Thoracic aorta (tissue), 2 donors: ENCODE data around the gene CMPK1. TPM values are rescaled to one million over a fixed set of nuclear protein-coding genes. Genes with fewer than 3 reads are reported as not detected.

ENCODE experiments used
- ATAC-seq: fragments of 150-250 bp; one replicate; pipeline ENCODE4 v1.8.0; 2017; ENCODE audit warnings: low read depth; ENCODE audit not compliant: insufficient number of reproducible peaks, low FRiP score
- DNase-seq: peaks from one replicate; pipeline ENCODE4 v3.0.0-alpha.2; 2020; ENCODE audit warnings: low spot score
- H3K27ac ChIP-seq, 2 donors: fragments of 200-600 bp; sonication (generic); 1 replicate in 1 of 2; 2 replicates in 1 of 2; pipeline ENCODE4 v1.5.1; 2016; ENCODE audit warnings: mild to moderate bottlenecking in 2 of 2, moderate library complexity in 2 of 2
- H3K27me3 ChIP-seq: fragments of 200-600 bp; sonication (generic); replicated peaks from 2 replicates; pipeline ENCODE4 v1.6.0; 2016; ENCODE audit warnings: mild to moderate bottlenecking; ENCODE audit not compliant: insufficient read depth
- H3K36me3 ChIP-seq: fragments of 200-600 bp; sonication (generic); one replicate; pipeline ENCODE4 v1.5.1; 2016
- H3K4me1 ChIP-seq, 2 donors: fragments of 200-600 bp; sonication (generic); 1 replicate in 1 of 2; 2 replicates in 1 of 2; pipeline versions ENCODE4 v1.5.1 to v1.6.0; 2016; ENCODE audit warnings: low read depth in 2 of 2, mild to moderate bottlenecking in 1 of 2; ENCODE audit not compliant: control insufficient read depth in 1 of 2
- H3K4me3 ChIP-seq: fragments of 200-600 bp; sonication (generic); 2 replicates; pipeline ENCODE4 v1.5.1; 2016; ENCODE audit warnings: mild to moderate bottlenecking
- H3K9me3 ChIP-seq: fragments of 200-600 bp; sonication (generic); 2 replicates; pipeline ENCODE4 v1.5.1; 2016
- total RNA-seq, 2 donors: library from RNA; depleted of rRNA; stranded (reverse); fragments of >200 nt; gene quantifications; one replicate each; pipeline versions ENCODE4 v1.1.0 to v1.2.3, GENCODE V29; 2016
- TF ChIP-seq, protein P1 (sequence below): fragments of 200-600 bp; sonication (generic); IDR thresholded peaks from one replicate; pipeline ENCODE4 v1.5.1; 2019; ENCODE audit warnings: antibody characterized with exemption

Gene CMPK1
- total RNA-seq, 2 donors from 2014 or later = 117 to 146 TPM

DNA sequence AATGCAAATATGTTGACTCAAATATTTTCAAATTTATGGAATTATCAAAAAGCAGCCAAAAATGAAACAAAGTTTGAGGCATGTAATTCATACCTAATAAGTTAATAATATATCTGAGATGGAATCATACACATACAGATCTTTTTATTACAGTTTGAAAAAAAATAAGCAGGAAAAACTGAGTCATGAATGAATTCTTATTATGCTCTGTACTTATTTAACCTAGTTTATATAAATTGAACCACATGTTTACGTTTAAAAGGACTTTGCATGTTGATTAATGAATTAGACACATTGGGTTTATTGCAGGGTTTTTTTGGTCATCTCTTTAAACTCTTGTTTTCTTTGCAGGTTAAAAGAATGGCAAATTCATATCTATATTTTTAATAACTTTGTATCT is 40.9 kb downstream of the CMPK1 start:
- TF ChIP-seq, protein P1, sequence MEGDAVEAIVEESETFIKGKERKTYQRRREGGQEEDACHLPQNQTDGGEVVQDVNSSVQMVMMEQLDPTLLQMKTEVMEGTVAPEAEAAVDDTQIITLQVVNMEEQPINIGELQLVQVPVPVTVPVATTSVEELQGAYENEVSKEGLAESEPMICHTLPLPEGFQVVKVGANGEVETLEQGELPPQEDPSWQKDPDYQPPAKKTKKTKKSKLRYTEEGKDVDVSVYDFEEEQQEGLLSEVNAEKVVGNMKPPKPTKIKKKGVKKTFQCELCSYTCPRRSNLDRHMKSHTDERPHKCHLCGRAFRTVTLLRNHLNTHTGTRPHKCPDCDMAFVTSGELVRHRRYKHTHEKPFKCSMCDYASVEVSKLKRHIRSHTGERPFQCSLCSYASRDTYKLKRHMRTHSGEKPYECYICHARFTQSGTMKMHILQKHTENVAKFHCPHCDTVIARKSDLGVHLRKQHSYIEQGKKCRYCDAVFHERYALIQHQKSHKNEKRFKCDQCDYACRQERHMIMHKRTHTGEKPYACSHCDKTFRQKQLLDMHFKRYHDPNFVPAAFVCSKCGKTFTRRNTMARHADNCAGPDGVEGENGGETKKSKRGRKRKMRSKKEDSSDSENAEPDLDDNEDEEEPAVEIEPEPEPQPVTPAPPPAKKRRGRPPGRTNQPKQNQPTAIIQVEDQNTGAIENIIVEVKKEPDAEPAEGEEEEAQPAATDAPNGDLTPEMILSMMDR = no peak
- H3K36me3 ChIP-seq = peaks cover 38% of the 10 kb centered on the region

DNA sequence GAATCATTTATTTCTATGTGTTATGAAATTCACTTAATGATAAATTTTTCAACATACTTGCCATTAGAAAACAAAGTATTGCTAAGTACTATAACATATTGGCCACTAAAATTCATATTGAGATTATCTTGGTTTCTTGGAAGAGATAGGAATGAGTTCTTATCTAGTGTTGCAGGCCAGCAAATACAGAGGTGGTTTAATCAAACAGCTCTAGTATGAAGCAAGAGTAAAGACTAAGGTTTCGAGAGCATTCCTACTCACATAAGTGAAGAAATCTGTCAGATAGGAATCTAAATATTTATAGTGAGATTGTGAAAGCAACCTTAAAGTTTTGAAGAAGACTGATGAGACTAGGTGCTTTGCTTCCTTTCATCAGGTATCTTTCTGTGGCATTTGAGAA is 44.6 kb downstream of the CMPK1 start:
- Histone ChIP-seq H3K27ac (no peak overlapping the region), H3K36me3 (peaks cover 21% of the 10 kb centered on the region), H3K9me3 (no peaks in the 10 kb centered on the region), H3K4me3 (no peak overlapping the region), H3K27me3 (no peaks in the 10 kb centered on the region), H3K4me1 (peaks cover 0 to 12% of the 10 kb centered on the region in 2 donors)
- ATAC-seq = no peak
- no peak for DNase-seq
- TF ChIP-seq, protein P1 = no peak

More for the DNA sequence above, 40.9 kb downstream of the CMPK1 start:
- DNase-seq (no peak), ATAC-seq (no peak)
- Histone ChIP-seq H3K4me1 (no peaks in the 10 kb centered on the region), H3K27me3 (no peaks in the 10 kb centered on the region), H3K27ac (no peak overlapping the region), H3K9me3 (no peaks in the 10 kb centered on the region), H3K4me3 (no peak overlapping the region)

DNA sequence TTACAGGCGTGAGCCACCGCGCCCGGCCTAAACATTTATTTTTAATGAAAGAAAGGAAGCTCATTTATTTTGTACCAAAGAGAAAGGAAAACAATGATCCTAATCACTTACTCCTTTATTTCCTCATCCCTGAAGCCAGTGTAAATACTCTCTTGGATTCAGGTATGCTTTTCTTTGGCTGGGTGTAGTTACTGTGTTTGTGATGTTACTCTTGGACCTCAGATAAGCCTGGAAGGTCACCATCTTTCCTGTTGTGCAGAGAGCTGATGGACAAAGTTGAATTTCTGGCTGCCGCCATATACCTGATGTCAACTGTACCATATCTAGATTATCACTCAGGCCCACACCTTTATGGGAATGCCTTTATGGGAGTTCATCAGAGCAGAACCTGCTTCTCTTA is 47.1 kb downstream of the CMPK1 start:
- no peaks in the 10 kb centered on the region for H3K9me3 ChIP-seq
- no peak for ATAC-seq

DNA sequence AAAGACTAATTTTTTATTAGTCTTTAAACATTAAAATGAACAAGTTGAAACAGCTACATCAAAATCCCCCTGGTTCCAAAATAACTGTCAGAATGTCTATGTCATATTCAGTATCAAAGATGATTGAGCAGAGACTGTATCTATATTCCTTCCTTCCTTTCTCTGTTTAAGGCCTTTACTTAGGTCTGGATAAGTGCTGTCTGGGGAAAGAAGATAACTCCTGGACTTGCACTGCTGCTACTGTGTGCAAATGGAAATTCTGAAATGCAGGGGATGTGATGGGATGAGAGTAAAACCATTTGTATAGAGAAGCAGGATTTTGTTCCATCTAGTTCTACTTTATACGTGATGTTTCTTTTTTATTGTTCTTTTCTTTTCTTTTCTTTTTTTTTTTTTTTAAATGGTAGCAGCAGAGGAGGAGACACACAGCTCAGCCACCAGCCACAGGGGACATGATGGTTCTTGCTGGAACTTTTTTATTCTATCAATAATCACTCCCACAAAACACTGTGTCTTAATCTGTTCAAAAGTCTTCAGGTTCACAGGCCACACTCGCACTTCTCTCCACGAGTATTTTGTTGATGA is 48.9 kb downstream of the CMPK1 start:
- H3K4me3 ChIP-seq = no peak overlapping the region
- no peaks in the 10 kb centered on the region for H3K9me3 ChIP-seq
- TF ChIP-seq, protein P1 = no peak
- H3K27ac ChIP-seq = no peak overlapping the region
- peaks cover 0 to 12% of the 10 kb centered on the region in 2 donors for H3K4me1 ChIP-seq
- no peak for ATAC-seq
- no peak for DNase-seq
- peaks cover 5% of the 10 kb centered on the region for H3K36me3 ChIP-seq
- no peaks in the 10 kb centered on the region for H3K27me3 ChIP-seq

More for the DNA sequence above, 47.1 kb downstream of the CMPK1 start:
- H3K36me3 ChIP-seq = peaks cover 6% of the 10 kb centered on the region
- TF ChIP-seq, protein P1 = no peak
- H3K4me1 ChIP-seq = peaks cover 0 to 12% of the 10 kb centered on the region in 2 donors
- H3K27me3 ChIP-seq = no peaks in the 10 kb centered on the region
- no peak overlapping the region for H3K27ac ChIP-seq
- no peak for DNase-seq
- H3K4me3 ChIP-seq = no peak overlapping the region

DNA sequence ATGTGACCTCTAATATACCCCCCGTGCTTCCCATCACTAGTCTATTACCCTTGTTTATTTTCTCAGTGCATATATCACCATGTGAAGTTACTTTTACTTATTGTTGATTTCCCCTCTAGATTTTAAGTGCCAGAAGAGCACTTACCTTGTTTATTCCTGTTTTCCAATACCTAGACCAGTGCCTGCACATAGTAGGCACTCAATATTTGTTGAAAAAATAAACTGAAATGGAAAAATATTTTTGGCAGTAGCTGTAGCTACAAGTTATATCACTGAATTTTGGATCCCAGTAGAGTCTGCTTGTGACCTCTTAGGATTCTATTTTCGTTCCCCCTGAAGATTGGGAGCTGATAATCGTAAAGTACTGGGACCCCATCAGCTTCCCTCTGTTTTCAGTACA is 50.5 kb downstream of the CMPK1 start:
- Histone ChIP-seq H3K9me3 (no peaks in the 10 kb centered on the region), H3K4me1 (peaks cover 0 to 12% of the 10 kb centered on the region in 2 donors), H3K27me3 (no peaks in the 10 kb centered on the region), H3K27ac (no peak overlapping the region), H3K4me3 (no peak overlapping the region), H3K36me3 (peaks cover 5% of the 10 kb centered on the region)
- DNase-seq (no peak), ATAC-seq (no peak)
- TF ChIP-seq, protein P1 = no peak
